22Rv1 (cell line): ENCODE data around the gene UCN3.

ENCODE experiments used
- CTCF ChIP-seq: fragments of 450-650 bp; IDR thresholded peaks from 2 replicates; pipeline ENCODE4 v1.5.1; 2017; ENCODE audit warnings: mild to moderate bottlenecking
- ZFX ChIP-seq: fragments of 450-650 bp; IDR thresholded peaks from 2 replicates; pipeline ENCODE4 v1.6.1; 2017; ENCODE audit warnings: antibody characterized with exemption, borderline replicate concordance

GRCh38 chr10:5406918-5407317 lies 42.2 kb downstream of the UCN3 start:
- TF ChIP-seq CTCF (no peak), ZFX (no peak)
